Liver (tissue), 3 donors: ENCODE measurements around the gene REPS1.

Experiments
- EGR1 ChIP-seq, 2 donors: IDR thresholded peaks; 2 replicates each; pipeline ENCODE4 v1.6.1; 2016 to 2018; ENCODE audit warnings: antibody characterized with exemption in 2 of 2, low read depth in 2 of 2
- GABPA ChIP-seq, 2 donors: IDR thresholded peaks in 1 of 2; conservative IDR thresholded peaks in 1 of 2; 2 replicates each; pipeline ENCODE4 v1.6.1; 2016; ENCODE audit warnings: antibody characterized with exemption in 2 of 2, mild to moderate bottlenecking in 1 of 2, moderate library complexity in 1 of 2
- JUND ChIP-seq, 2 donors: IDR thresholded peaks; 2 replicates each; pipeline ENCODE4 v1.6.1; 2016; ENCODE audit warnings: antibody characterized with exemption in 2 of 2
- RAD21 ChIP-seq, 2 donors: IDR thresholded peaks; 2 replicates each; pipeline ENCODE4 v1.6.1; 2016; ENCODE audit warnings: antibody characterized with exemption in 2 of 2, mild to moderate bottlenecking in 2 of 2
- SP1 ChIP-seq: IDR thresholded peaks from 2 replicates; pipeline ENCODE4 v1.6.1; 2018; ENCODE audit warnings: antibody characterized with exemption, mild to moderate bottlenecking
- TAF1 ChIP-seq: conservative IDR thresholded peaks from 2 replicates; pipeline ENCODE4 v1.6.1; 2016; ENCODE audit warnings: antibody characterized with exemption, mild to moderate bottlenecking
- TF ChIP-seq, protein P1 (sequence below): fragments of 150-350 bp; IDR thresholded peaks from 2 replicates; pipeline ENCODE4 v1.5.1; 2017; ENCODE audit warnings: improper control_type of control experiment, low read depth, low read length; ENCODE audit not compliant: missing input control
- TF ChIP-seq, protein P2 (sequence below): IDR thresholded peaks from 2 replicates; pipeline ENCODE4 v1.6.1; 2016; ENCODE audit warnings: antibody characterized with exemption, mild to moderate bottlenecking
- TF ChIP-seq, protein P3 (sequence below): IDR thresholded peaks from 2 replicates; pipeline ENCODE4 v1.6.1; 2016; ENCODE audit warnings: antibody characterized with exemption
- donor health status: healthy.
- donor health status: healthy.

DNA sequence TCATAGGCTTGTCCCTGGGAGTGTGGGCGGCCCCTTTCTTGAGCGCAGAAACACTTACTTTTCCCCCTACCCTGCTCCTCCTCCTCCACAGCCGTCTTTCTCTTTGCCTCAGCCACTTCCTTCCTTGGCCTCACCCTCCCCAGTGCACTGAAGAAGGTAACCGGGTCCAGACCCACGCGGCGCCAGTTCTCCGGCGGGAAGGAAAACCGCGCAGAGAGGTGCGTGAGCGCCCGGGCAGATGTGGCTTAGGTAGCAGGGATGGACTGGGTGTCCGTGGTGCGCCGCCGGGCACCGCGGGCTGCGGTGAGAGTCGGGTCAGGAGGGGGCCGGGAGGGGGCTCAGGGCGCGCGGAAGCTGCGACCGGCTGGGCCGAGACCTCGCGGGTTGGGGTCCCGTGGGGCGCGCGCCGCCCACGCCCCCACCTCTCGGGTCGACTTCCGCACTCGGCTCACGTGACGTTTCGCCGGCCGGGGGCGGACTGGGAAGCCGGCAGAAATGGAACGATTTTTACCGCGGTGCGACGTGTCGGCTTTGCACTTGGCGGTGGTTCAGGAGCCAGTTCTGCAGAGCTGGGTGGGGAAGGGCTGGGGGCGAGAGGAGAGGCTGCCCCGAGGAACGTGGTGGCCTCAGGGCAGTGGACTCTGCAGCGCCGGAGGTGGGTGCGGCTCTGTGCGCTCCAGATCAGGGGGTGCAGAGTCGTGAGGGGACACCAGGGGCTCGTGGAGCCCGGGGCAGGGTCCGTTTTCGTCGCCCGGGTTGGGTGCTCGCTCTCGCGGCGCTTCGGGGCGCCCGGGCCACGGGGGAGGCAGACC lies 40.8 kb upstream of the REPS1 start, which contains the start of gene ABRACL:
- TF ChIP-seq TAF1 (no peak), RAD21 (IDR thresholded peaks at IDR 0.05) (no peak), EGR1 (IDR thresholded peaks at IDR 0.05; ENCODE audit: low read depth in 2 of 2) (peak; percentile 68 to 69), GABPA (IDR thresholded peaks at IDR 0.05 in 1 of 2, conservative IDR thresholded peaks at IDR 0.05 in 1 of 2) (no peak), JUND (IDR thresholded peaks at IDR 0.05) (no peak), SP1 (no peak)
- TF ChIP-seq, protein P1, sequence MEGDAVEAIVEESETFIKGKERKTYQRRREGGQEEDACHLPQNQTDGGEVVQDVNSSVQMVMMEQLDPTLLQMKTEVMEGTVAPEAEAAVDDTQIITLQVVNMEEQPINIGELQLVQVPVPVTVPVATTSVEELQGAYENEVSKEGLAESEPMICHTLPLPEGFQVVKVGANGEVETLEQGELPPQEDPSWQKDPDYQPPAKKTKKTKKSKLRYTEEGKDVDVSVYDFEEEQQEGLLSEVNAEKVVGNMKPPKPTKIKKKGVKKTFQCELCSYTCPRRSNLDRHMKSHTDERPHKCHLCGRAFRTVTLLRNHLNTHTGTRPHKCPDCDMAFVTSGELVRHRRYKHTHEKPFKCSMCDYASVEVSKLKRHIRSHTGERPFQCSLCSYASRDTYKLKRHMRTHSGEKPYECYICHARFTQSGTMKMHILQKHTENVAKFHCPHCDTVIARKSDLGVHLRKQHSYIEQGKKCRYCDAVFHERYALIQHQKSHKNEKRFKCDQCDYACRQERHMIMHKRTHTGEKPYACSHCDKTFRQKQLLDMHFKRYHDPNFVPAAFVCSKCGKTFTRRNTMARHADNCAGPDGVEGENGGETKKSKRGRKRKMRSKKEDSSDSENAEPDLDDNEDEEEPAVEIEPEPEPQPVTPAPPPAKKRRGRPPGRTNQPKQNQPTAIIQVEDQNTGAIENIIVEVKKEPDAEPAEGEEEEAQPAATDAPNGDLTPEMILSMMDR, result no peak
- TF ChIP-seq, protein P2, sequence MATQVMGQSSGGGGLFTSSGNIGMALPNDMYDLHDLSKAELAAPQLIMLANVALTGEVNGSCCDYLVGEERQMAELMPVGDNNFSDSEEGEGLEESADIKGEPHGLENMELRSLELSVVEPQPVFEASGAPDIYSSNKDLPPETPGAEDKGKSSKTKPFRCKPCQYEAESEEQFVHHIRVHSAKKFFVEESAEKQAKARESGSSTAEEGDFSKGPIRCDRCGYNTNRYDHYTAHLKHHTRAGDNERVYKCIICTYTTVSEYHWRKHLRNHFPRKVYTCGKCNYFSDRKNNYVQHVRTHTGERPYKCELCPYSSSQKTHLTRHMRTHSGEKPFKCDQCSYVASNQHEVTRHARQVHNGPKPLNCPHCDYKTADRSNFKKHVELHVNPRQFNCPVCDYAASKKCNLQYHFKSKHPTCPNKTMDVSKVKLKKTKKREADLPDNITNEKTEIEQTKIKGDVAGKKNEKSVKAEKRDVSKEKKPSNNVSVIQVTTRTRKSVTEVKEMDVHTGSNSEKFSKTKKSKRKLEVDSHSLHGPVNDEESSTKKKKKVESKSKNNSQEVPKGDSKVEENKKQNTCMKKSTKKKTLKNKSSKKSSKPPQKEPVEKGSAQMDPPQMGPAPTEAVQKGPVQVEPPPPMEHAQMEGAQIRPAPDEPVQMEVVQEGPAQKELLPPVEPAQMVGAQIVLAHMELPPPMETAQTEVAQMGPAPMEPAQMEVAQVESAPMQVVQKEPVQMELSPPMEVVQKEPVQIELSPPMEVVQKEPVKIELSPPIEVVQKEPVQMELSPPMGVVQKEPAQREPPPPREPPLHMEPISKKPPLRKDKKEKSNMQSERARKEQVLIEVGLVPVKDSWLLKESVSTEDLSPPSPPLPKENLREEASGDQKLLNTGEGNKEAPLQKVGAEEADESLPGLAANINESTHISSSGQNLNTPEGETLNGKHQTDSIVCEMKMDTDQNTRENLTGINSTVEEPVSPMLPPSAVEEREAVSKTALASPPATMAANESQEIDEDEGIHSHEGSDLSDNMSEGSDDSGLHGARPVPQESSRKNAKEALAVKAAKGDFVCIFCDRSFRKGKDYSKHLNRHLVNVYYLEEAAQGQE, result peak; percentile 43
- TF ChIP-seq, protein P3, sequence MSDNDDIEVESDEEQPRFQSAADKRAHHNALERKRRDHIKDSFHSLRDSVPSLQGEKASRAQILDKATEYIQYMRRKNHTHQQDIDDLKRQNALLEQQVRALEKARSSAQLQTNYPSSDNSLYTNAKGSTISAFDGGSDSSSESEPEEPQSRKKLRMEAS, result no peak
